GM21515 (cell line): ENCODE measurements around the gene OR10H1.
"Not testable (repeated sequence)": the region's sequence is repeated elsewhere in the genome, so short reads cannot be mapped to it uniquely, and the experiment has no call there.

ENCODE experiments used
- ATAC-seq: cut with Tn5 transposase; IDR thresholded peaks from one replicate; pipeline ENCODE4 v1.9.1; 2021; ENCODE audit not compliant: unreplicated experiment

OR10H1 gene, protein sequence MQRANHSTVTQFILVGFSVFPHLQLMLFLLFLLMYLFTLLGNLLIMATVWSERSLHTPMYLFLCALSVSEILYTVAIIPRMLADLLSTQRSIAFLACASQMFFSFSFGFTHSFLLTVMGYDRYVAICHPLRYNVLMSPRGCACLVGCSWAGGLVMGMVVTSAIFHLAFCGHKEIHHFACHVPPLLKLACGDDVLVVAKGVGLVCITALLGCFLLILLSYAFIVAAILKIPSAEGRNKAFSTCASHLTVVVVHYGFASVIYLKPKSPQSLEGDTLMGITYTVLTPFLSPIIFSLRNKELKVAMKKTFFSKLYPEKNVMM

DNA sequence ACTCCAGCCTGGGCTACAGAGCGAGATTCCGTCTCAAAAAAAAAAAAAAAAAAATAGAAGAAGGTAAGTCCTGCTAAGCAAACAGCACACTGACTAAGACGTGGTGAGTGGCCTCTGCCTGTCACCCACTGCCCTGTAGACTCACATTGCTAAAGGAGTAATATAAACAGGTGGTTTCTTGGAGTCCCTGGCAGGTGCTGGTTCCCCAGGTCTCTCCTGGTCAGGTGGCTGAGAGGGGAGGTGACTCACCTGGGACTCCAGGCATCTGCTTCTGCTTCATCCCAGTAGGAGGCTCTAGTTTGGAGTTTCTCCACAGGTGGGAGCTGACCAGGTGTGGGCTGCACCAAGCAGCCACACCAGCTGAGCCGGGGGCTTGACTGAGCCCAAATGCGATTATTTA, at the start of gene OR10H1:
OR10H1 (minus strand) TSS at position 359 of the 400 bp plus-strand sequence. CDS start 7,627 bp downstream, outside the sequence.
- no peak for ATAC-seq

DNA sequence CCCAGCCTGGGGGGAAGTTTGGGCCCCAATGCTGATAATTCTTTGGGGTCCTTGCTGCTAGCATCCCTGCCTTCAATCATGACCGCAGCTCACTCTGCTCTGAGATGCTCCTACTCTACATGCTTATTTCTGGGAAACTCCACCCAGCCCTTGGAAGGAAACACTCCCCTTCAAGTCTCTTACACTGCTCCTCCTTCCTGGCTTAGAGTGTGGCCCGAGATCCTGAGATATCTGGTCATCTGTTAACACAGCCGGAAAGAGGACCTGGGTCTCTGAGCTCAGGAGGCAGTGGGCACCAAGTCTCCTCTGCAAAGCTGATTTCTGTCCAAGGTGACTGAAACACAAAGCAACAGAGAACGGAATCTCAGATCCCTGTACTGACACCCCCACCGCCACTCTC, 49.4 kb upstream of the OR10H1 start:
- ATAC-seq, result no peak

DNA sequence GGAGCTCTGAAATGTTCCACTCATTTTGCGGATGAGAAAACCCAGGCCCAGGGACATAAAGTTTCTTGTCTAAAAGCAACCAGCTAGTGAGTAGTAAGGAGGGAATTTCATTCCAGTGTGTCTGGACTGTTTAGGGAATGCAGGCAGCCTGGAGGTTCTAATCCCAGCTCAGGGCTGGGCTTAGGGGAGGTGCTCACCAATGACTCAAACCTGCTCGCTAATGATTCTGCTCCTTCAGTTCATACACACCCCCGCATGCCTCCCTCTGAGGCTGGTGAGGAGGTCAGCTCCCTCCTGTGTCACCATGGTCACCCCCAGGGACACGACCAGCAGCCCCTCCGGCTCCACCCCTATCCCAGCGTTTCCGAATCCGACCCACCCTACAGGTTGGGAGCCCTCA, 47.8 kb upstream of the OR10H1 start:
- no peak for ATAC-seq

DNA sequence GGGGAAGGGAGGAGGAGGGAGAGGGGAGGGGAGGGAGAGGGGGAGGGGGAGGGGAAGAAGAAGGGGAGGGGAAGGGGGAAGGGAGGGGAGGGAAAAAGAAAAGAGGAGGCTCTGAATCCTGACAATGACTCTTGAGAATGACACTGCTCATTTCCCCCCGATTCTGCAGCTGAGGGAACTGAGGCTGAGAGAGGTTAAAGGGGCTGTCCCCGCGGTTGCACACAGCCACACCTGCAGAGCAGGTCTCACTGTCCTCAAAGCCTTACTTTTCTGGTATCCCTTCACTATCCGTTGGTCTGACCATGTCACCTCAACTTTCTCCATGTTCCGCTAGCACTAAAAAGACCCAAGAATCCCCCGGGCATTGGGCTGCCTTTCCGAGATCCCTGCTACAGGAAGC, 47.0 kb upstream of the OR10H1 start:
- no peak for ATAC-seq

DNA sequence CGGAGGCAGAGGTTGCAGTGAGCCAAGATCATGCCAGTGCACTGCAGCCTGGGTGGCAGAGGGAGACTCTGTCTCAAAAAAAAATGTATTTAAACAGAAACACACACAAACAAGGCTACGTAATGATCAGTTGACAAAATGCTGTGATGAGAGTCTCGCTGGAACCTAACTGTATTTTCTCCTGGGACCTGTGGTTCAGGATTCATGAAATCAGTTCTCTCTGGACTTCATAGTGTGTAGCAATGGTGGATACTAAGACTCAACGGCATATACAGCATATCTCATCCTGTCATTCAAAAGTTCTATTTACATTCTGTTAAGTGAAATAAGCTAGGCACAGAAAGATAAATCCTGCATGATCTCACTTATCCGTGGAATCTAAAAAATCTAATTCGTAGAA, 45.1 kb upstream of the OR10H1 start:
- ATAC-seq, result no peak

DNA sequence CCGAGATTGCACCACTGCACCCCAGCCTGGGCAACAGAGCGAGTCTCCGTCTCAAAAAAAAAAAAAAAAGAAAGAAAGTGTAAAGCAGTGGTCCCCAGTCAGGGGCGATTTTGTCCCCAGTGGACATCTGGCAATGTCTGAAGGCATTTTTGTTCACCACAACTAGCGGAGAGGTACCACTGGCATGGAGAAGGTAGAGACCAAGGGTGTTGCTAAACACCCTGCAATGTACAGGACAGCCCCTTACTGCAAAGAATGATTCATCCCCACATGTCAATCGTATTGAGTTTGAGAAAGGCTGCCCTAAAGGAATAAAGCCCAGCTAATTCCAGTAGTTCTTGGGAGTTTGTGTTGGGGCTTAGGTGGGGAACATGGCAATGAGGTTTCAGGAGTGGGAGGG, 43.7 kb upstream of the OR10H1 start:
- ATAC-seq, result no peak

DNA sequence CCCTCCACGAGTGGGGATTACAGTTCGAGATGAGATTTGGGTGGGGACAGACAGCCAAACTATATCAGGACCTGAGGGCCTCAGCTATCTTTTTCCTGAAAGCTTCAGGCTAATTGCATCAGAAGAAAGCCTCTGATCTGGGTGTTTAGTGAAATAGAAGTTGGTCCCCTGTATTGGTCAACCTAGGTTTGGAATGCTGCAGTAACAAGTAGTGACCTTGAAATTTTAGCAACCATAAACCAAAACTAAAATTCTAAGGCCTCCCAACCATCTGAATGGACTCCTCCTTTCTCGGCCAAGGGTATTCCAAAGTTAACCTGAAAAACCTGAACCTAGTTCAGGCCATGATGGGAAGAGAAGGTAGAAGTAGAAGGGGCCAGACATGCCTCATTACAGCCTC, 34.9 kb upstream of the OR10H1 start:
- ATAC-seq, result no peak

DNA sequence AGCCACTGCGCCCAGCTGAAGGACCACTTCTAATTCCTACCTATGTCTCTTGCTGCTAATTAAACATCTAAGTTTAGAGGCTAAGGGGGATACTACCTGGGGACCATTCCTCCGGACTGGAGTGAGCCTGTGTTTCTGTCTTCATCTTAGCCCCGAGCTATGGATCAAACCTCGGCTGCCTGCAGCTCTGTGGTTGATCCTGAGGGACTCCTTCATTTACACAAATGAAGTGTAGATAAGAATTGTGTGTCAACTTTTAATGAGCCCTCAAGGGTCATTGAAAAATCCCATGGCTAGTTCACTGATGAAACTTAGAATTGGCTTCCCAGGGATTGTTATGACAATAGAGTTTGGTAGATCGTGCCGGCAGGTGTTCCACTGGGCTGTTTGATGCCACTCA, 31.5 kb upstream of the OR10H1 start:
- no peak for ATAC-seq

DNA sequence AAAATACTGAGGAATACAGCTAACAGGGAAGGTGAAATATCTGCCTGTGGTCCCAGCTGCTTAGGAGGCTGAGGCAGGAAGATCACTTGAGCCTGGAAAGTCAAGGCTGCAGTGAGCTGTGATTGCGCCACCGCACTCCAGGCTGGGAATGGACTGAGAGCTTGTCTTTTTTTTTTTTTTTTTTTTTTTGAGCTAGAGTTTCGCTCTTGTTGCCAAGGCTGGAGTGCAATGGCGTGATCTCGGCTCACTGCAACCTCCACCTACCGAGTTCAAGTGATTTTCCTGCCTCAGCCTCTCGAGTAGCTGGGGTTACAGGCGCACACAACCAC, 28.4 kb upstream of the OR10H1 start:
- not testable (repeated sequence) for ATAC-seq

DNA sequence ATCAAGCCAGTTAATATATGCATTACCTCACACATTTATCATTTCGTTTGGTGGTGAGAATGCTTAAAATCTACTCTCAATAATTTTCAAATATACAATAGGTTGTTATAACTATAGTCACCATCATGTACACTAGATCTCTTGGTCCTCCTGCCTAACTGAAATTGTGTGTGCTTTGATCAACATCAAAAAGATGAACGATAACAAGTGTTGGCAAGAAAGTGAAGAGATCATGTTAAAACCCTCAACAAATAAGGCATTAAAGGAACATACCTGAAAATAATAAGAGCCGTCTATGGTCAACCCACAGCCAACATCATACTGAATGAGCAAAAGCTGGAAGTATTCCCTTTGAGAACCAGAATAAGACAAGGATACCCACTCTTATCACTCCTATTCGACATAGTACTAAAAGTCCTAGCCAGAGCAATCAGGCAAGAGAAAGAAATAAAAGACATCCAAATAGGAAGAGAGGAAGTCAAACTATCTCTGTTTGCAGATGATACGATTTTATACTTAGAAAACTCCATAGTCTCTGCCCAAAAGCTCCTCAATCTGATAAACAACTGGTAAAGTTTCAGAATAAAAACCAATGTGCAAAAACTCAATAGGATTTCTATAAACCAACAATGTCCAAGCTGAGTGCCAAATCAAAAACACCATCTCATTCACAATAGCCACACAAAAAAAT, 27.9 kb upstream of the OR10H1 start:
- no peak for ATAC-seq

DNA sequence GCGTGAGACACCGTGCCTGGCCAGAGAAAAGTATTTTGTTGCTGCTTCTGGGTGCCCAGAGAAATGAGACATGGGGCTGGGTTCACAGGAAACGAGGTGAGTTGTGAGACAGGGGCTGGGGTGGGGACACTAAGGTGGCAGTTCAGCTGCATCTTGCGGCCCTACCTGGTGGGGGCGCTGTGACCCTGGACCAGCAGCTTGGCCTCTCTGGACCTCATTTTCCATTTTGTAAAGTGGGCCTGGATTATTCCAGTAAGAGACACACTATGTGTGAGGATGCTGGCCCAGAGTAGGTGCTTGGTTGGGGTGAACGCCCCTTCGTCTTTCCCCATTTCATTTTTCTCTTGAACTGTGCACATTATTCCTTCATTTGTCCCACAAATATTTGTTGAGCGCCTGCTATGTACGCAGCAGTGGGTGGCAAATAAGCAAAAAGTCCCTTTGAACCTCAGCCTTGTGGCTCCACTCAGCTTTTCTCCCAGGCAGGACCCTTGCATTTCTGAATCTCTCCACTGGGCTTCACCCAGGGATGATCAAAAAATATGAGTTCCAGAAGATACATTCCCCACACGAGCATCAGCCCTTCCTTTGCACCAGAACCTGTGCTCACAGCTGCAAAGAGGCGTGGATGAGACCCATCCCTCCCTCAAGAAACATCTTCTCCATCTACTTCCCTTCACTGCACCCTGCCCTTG, 26.6 kb upstream of the OR10H1 start:
- ATAC-seq, result no peak

DNA sequence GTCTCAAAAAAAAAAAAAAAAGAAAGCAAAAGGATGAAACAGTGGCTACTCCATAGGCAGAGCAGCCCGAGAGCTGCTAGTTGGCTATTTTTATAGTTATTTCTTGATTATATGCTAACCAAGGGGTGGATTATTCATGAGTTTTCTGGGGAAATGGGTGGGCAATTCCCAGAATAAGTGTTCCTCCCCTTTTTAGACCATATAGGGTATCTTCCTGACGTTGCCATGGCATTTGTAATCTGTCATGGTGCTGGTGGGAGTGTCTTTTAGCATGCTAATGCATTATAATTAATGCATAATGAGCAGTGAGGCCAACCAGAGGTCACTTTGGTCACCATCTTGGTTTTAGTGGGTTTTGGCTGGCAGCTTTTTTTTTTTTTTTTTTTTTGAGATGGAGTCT, 25.4 kb upstream of the OR10H1 start:
- no peak for ATAC-seq

DNA sequence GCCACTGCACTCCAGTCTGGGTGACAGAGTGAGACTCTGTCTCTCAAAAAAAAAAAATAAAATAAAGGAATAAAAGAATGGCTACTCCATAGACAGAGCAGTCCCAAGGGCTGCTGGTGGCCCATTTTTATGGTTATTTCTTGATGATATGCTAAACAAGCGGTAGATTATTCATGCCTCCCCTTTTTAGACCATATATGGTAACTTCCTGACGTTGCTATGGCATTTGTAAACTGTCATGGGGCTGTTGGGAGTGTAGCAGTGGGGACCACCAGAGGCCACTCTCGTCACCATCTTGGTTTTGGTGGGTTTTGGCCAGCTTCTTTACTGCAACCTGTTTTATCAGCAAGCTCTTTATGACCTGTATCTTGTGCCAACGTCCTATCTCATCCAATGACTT, 24.4 kb upstream of the OR10H1 start:
- ATAC-seq, result not testable (repeated sequence)

DNA sequence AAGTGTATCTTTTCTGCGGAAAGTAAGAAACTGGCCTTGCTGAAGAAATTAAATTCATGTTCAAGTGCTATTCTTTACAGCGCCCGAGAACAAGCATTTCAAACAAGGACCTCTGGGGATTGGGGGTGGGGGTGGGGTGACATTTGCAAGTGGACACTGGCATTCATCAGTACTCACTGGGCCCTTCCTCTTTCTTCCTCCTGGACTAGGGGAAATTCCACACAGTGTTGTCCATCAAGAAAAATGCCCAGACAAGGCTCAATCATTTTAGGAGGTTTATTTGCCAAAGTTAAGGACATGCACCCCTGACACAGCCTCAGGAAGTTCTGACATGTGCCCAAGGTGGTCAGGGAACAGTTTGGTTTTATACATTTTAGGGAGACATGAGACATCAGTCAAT, 22.9 kb upstream of the OR10H1 start:
- no peak for ATAC-seq

DNA sequence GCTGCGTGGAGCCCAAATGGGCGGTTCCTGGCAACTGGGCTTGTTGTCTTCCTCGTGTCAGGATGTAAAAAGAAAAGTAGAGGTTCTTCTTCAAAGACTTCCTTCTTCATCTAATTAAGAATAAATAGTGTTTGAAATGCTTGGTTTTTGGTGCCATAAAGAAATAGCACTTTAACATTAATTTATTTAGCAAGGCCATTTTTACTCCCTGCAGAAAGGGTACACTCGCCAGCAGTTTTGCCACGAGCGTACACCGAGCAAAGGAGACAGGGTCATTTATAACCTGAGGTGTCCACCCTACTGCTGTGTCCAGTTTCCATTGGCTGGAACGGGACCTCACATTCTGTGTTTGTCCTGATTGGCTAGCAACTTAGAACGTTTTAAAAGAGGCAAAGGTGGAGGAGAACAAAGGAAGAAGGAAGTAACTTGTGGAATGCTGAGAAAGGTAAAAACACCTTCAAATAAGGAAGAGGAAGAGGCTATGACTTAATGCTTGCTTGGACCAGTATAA, 21.8 kb upstream of the OR10H1 start:
- peak; percentile 8 for ATAC-seq

DNA sequence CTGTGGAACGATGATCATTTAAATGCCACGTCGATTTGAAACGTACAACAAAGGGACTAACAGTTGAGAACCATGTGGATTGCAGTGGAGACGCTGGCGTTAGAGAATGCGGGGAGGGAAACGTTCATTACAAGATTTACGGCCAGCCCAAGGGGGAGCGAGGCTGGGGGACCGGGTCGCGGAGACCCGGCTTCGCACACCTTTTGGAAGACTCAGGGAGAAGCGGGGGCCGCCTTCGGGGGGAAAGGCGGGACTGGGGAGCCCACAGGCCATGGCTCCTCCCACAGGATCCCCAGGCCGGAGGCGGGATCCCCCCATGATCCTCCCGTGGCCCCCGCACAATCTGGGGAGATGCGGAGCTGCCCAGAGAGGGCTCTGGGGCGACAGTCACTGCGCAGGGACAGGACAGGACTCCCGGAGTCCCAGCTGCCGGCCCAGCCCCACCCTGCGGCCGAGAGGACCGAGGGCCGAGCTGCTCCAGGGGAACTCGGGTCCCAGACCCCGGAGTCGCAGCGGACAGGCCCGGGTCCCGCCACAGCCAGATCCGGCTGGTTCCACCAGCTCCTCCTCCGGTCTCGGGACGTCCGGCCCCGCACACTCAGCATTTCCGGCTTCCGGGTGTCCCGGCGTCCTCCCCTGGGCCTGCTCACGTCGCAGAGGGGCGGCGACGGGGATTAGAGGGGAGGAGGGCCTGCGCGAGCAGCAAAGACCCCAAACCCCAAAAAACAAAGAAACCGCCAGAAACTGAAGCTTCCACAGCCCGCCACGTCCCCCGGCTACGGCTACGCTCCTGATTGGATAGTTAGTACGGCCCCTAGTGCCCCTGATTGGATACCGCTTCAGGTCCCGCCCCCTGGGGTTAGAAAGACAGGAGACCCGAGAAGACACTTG, 21.1 kb upstream of the OR10H1 start:
- ATAC-seq, result peak; percentile 87

DNA sequence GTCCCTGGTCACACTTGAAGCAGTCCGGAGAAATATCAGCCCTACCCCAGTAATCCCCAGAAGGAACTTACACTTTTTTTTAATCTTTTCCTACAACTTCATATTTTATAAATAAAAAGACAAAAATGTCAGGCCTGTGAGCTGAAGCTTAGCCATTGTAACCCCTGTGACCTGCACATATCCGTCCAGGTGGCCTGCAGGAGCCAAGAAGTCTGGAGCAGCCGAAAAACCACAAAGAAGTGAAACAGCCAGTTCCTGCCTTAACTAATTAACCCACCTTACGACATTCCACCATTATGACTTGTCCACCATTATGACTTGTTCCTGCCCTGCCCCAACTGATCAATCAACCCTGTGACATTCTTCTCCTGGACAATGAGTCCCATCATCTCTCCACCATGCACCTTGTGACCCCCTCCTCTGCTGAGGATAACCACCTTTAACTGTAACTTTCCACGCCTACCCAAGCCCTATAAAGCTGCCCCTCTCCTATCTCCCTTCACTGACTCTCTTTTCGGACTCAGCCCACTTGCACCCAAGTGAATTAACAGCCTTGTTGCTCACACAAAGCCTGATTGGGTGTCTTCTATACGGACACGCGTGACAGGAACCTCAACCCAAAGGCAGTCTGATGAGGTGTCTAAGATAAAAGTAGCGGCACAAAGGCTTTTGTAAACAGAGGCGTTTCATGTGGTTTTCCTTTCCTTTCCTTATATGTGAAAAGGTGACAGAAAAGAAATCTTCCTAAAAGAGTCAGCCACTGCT, 20.3 kb upstream of the OR10H1 start:
- not testable (repeated sequence) for ATAC-seq

DNA sequence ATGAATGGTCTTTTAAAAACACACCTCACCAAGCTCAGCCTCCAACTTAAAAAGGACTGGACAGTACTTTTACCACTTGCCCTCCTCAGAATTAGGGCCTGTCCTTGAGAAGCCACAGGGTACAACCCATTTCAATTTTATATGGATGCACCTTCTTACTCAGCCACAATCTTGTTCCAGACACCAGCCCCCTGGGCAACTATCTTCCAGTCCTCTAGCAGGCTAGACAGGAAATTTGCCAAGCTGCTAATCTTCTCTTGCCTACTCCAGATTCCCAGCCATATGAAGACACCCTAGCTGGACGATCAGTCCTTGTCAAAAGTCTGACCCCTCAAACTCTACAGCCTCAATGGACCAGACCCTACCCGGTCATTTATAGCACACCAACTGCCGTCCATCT, 18.8 kb upstream of the OR10H1 start:
- not testable (repeated sequence) for ATAC-seq

DNA sequence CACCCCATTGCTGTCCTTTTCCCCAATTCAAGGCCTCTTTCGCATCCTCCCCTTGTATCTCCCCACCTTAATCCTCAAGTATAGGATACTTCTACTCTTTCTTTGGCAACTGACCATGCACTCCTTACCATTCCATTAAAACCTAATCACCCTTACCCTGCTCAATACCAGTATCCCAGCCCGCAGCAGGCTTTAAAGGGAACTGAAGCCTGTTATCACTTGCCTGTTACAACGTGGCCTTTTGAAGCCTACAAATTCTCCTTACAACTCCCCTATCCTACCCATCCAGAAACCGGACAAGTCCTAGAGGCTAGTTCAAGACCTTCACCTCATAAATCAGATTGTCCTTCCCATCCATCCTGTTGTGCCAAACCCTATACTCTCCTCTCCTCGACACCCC, 16.2 kb upstream of the OR10H1 start:
- no peak for ATAC-seq

DNA sequence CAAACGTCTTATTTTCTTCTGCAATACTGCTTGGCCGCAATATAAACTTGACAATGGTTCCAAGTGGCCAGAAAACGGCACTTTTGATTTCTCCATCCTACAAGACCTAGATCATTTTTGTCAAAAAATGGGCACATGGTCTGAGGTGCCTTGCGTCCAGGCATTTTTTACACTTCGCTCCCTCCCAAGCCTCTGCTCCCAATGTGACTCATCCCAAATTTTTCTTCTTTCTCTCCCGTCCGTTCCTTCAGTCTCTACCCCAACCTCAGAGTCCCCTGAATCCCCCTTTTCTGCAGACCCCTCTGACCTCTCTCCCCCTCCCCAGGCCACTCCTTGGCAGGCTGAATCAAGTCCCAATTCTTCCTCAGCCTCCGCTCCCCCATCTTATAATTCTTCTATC, 14.3 kb upstream of the OR10H1 start:
- no peak for ATAC-seq
